ENCODE measurements around the gene LCT. TPM values are rescaled to one million over a fixed set of nuclear protein-coding genes. Genes with fewer than 3 reads are reported as not detected.

The LCT gene
- total RNA-seq, 6 experiments from 2014 or later = 0.12 TPM; not detected in 5

GRCh38 chr2:135849087-135849486 is 12.1 kb upstream of the LCT start:
- DNase-seq (no peak), ATAC-seq (no peak)
- Histone ChIP-seq H3K27me3 (no peaks in the 10 kb centered on the region), H3K4me3 (no peak overlapping the region), H3K9me3 (no peaks in the 10 kb centered on the region), H3K36me3 (peaks cover 0 to 2% (median 0%) of the 10 kb centered on the region in 4 donors), H3K4me1 (no peaks in the 10 kb centered on the region), H3K27ac (no peak overlapping the region)
- intact Hi-C loops (cut with DNase I) = no loop called here
- no peak for TF ChIP-seq POLR2A (IDR thresholded peaks at IDR 0.05)
- 93% methylated on average over 3 of the region's 3 CpGs for WGBS (ENCODE audit: insufficient coverage, low coverage, low lambda C conversion rate, missing lambda C conversion rate)

GRCh38 chr2:135845997-135846396 is 9.0 kb upstream of the LCT start:
- Histone ChIP-seq H3K36me3 (peaks cover 0 to 4% (median 1%) of the 10 kb centered on the region in 4 donors), H3K4me1 (no peaks in the 10 kb centered on the region), H3K27ac (no peak overlapping the region), H3K9me3 (no peaks in the 10 kb centered on the region), H3K4me3 (no peak overlapping the region), H3K27me3 (no peaks in the 10 kb centered on the region)
- ATAC-seq (no peak), DNase-seq (no peak)
- 88% methylated on average over 4 of the region's 5 CpGs for WGBS (ENCODE audit: insufficient coverage, low coverage, low lambda C conversion rate, missing lambda C conversion rate)
- no peak for TF ChIP-seq CTCF (IDR thresholded peaks at IDR 0.05)
- no peak for TF ChIP-seq POLR2A (IDR thresholded peaks at IDR 0.05)
- intact Hi-C loops (cut with DNase I) = no loop called here

- no peaks in the 10 kb centered on the region for H3K9me3 ChIP-seq
- ATAC-seq = no peak
- H3K27me3 ChIP-seq = no peaks in the 10 kb centered on the region
- no peak overlapping the region for H3K4me3 ChIP-seq
- no peak overlapping the region for H3K27ac ChIP-seq
- no peak for DNase-seq
- intact Hi-C loops (cut with DNase I) = no loop called here
- no peaks in the 10 kb centered on the region for H3K4me1 ChIP-seq
- peaks cover 0 to 4% (median 1%) of the 10 kb centered on the region in 4 donors for H3K36me3 ChIP-seq
- TF ChIP-seq CTCF (IDR thresholded peaks at IDR 0.05) = no peak
- TF ChIP-seq POLR2A (IDR thresholded peaks at IDR 0.05) = no peak
- WGBS (ENCODE audit: insufficient coverage, low coverage, low lambda C conversion rate, missing lambda C conversion rate) = 100% methylated on average over 3 of the region's 3 CpGs
These were observed 8.3 kb upstream of the LCT start for GRCh38 chr2:135845257-135845656.

- H3K27ac ChIP-seq = no peak overlapping the region
These were observed 7.4 kb upstream of the LCT start for GRCh38 chr2:135844301-135844895.

More at GRCh38 chr2:135844301-135844895, 7.4 kb upstream of the LCT start:
- DNase-seq (no peak), ATAC-seq (no peak)
- Histone ChIP-seq H3K4me1 (no peaks in the 10 kb centered on the region), H3K4me3 (no peak overlapping the region), H3K27me3 (no peaks in the 10 kb centered on the region), H3K36me3 (peaks cover 0 to 4% (median 1%) of the 10 kb centered on the region in 4 donors), H3K9me3 (no peaks in the 10 kb centered on the region)
- TF ChIP-seq CTCF (IDR thresholded peaks at IDR 0.05) (no peak), POLR2A (IDR thresholded peaks at IDR 0.05) (no peak)
- WGBS (ENCODE audit: insufficient coverage, low coverage, low lambda C conversion rate, missing lambda C conversion rate) = 91% methylated on average over 12 of the region's 12 CpGs
- intact Hi-C loops (cut with DNase I) = no loop called here
